ENCODE measurements around the gene FHIP1B. TPM values are rescaled to one million over a fixed set of nuclear protein-coding genes. Genes with fewer than 3 reads are reported as not detected.

Gene FHIP1B
- total RNA-seq, 2 experiments from 2014 or later = 20.1 to 21.2 TPM

GRCh38 chr11:6209801-6210200 is 24.6 kb downstream of the FHIP1B start:
- POLR2A ChIA-PET = no interaction called here
- intact Hi-C loops (cut with micrococcal nuclease; ENCODE audit: unreplicated experiment) = no loop called here
- no TSS peak for BruUV-seq (replicated peaks)
- CTCF ChIA-PET (ENCODE audit: unreplicated experiment) = no interaction called here
- peaks cover 17% of the 10 kb centered on the region for H3K36me3 ChIP-seq (ENCODE audit: insufficient read depth, low read length)
- no peak for DNase-seq (ENCODE audit: low spot score)
- no peak overlapping the region for H3K4me2 ChIP-seq (ENCODE audit: low read length)
- no peaks in the 10 kb centered on the region for H3K9me2 ChIP-seq (ENCODE audit: insufficient read depth, low read length)
- no peaks in the 10 kb centered on the region for H3K9me3 ChIP-seq (ENCODE audit: low read length)
- H3K27ac ChIP-seq (ENCODE audit: low read depth, low read length, poor library complexity, severe bottlenecking) = no peak overlapping the region
- H3K79me2 ChIP-seq (ENCODE audit: insufficient read depth, low read depth, low read length) = no peaks in the 10 kb centered on the region
- TF ChIP-seq CTCF (conservative IDR thresholded peaks at IDR 0.05; ENCODE audit: low read length) (no peak), EZH2phosphoT487 (IDR thresholded peaks at IDR 0.05; ENCODE audit: borderline replicate concordance, low read depth, low read length) (no peak)
- no peaks in the 10 kb centered on the region for H4K20me1 ChIP-seq (ENCODE audit: insufficient read depth, low read length)
- H2AFZ ChIP-seq (ENCODE audit: low read length) = no peak overlapping the region
- no peaks in the 10 kb centered on the region for H3K4me1 ChIP-seq (ENCODE audit: insufficient read depth, low read length, poor library complexity, severe bottlenecking)
- H3K4me3 ChIP-seq (ENCODE audit: low read depth, low read length, poor library complexity, severe bottlenecking) = no peak overlapping the region

GRCh38 chr11:6206456-6207180 is 27.8 kb downstream of the FHIP1B start:
- H3K36me3 ChIP-seq (ENCODE audit: insufficient read depth, low read length) = peaks cover 8% of the 10 kb centered on the region
- H3K9me2 ChIP-seq (ENCODE audit: insufficient read depth, low read length) = no peaks in the 10 kb centered on the region
- no peak overlapping the region for H3K27ac ChIP-seq (ENCODE audit: low read depth, low read length, poor library complexity, severe bottlenecking)
- H3K9me3 ChIP-seq (ENCODE audit: low read length) = no peaks in the 10 kb centered on the region
- CTCF ChIA-PET (ENCODE audit: unreplicated experiment) = no interaction called here
- H3K79me2 ChIP-seq (ENCODE audit: insufficient read depth, low read depth, low read length) = no peaks in the 10 kb centered on the region
- TF ChIP-seq EZH2phosphoT487 (IDR thresholded peaks at IDR 0.05; ENCODE audit: borderline replicate concordance, low read depth, low read length) (no peak), CTCF (conservative IDR thresholded peaks at IDR 0.05; ENCODE audit: low read length) (no peak)
- no peaks in the 10 kb centered on the region for H3K4me1 ChIP-seq (ENCODE audit: insufficient read depth, low read length, poor library complexity, severe bottlenecking)
- intact Hi-C loops (cut with micrococcal nuclease; ENCODE audit: unreplicated experiment) = no loop called here
- no peaks in the 10 kb centered on the region for H4K20me1 ChIP-seq (ENCODE audit: insufficient read depth, low read length)
- no peak overlapping the region for H2AFZ ChIP-seq (ENCODE audit: low read length)
- H3K4me3 ChIP-seq (ENCODE audit: low read depth, low read length, poor library complexity, severe bottlenecking) = no peak overlapping the region
- no peak overlapping the region for H3K4me2 ChIP-seq (ENCODE audit: low read length)
- POLR2A ChIA-PET = interaction anchor here (0.6 to 1.6 kb wide), 5 partner anchors 9 to 239 kb away, joined by 4 to 8 read pairs (median 5); partner anchors contain the start of gene CNGA4
- BruUV-seq (replicated peaks) = no TSS peak
- no peak for DNase-seq (ENCODE audit: low spot score)

GRCh38 chr11:6205366-6205765 is 29.1 kb downstream of the FHIP1B start, which contains the start of gene C11orf42:
Gene C11orf42 (plus strand): TSS chr11:6205557. CDS start chr11:6205616, 59 bp downstream.
- Histone ChIP-seq H3K4me2 (ENCODE audit: low read length) (no peak within 1 kb of the TSS), H3K79me2 (ENCODE audit: insufficient read depth, low read depth, low read length) (no peaks in the 10 kb centered on the region), H3K36me3 (ENCODE audit: insufficient read depth, low read length) (peaks cover 8% of the 10 kb centered on the region), H2AFZ (ENCODE audit: low read length) (no peak within 1 kb of the TSS), H4K20me1 (ENCODE audit: insufficient read depth, low read length) (no peaks in the 10 kb centered on the region), H3K9me2 (ENCODE audit: insufficient read depth, low read length) (no peaks in the 10 kb centered on the region), H3K4me3 (ENCODE audit: low read depth, low read length, poor library complexity, severe bottlenecking) (no peak within 1 kb of the TSS), H3K4me1 (ENCODE audit: insufficient read depth, low read length, poor library complexity, severe bottlenecking) (no peaks in the 10 kb centered on the region), H3K9me3 (ENCODE audit: low read length) (no peaks in the 10 kb centered on the region), H3K27ac (ENCODE audit: low read depth, low read length, poor library complexity, severe bottlenecking) (no peak within 1 kb of the TSS)
- TF ChIP-seq EZH2phosphoT487 (IDR thresholded peaks at IDR 0.05; ENCODE audit: borderline replicate concordance, low read depth, low read length) = no peak
- TF ChIP-seq CTCF (conservative IDR thresholded peaks at IDR 0.05; ENCODE audit: low read length) = no peak
- DNase-seq (ENCODE audit: low spot score) = no peak
- ChIA-PET POLR2A (interaction anchor here (1.6 kb wide), 1 partner anchor 33 kb away, joined by 7 read pairs; the partner anchor contains the start of gene CNGA4), CTCF (ENCODE audit: unreplicated experiment) (no interaction called here)
- intact Hi-C loops (cut with micrococcal nuclease; ENCODE audit: unreplicated experiment) = no loop called here
- BruUV-seq (replicated peaks) = no TSS peak
